ENCODE data around the gene ASXL2.
A peak's percentile ranks its signal among the peaks of the same experiment; 100 is the strongest.
"Not testable (repeated sequence)": the region's sequence is repeated elsewhere in the genome, so short reads cannot be mapped to it uniquely, and the experiment has no call there.

ASXL2 gene

GRCh38 chr2:25887624-25888242, 9.4 kb upstream of the ASXL2 start:
- no peak for DNase-seq

DNA sequence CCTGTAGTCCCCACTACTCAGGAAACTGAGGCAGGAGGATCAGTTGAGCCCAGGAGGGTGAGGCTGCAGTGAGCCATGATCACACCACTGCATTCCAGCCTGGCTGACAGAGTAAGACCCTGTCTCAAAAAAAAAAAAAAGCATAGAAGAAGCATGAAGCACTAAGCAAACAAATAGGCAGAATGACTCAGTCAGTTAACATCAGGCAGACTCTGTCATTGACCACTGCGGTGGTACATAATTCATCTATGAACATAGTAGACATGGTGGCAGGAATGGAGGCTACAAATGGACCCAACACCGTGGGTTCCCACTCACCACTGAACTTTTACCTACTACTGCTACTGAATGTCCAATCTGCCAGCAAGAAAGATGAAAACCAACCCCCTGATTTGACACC, 7.6 kb upstream of the ASXL2 start:
- DNase-seq: no peak

- no peak for DNase-seq
Measured at GRCh38 chr2:25881764-25882163, 3.5 kb upstream of the ASXL2 start.

DNA sequence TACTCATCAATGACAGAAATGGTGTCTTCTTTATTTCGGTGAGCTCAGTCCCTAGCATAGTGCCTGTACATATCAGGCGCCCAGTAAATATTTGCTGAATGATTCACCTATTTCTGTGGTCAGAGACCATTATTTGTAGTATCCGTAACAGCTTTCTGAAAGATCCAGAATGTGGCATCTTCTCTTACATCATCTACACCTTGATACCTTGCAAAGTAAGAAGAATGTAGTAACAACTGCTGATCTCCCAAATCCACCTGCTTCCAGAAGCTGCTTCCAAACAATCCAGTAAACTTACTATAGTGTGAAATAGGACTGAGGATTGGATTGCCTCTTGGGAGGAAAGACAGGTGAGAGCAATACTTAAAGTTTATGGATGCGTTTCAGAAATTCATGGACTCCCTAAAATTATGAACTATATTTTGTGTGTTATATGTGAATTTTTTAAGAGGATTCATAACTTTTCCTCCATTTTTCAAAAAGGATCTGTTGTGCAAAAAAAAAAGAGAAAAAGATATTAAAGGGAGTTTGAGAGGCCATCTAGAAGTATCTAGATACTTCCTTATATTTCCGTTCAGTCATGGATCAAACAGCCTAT, 945 bp upstream of the ASXL2 start:
- DNase-seq: no peak

- DNase-seq: peak; percentile 79
Measured at GRCh38 chr2:25877431-25878360, 591 bp downstream of the ASXL2 start.

DNA sequence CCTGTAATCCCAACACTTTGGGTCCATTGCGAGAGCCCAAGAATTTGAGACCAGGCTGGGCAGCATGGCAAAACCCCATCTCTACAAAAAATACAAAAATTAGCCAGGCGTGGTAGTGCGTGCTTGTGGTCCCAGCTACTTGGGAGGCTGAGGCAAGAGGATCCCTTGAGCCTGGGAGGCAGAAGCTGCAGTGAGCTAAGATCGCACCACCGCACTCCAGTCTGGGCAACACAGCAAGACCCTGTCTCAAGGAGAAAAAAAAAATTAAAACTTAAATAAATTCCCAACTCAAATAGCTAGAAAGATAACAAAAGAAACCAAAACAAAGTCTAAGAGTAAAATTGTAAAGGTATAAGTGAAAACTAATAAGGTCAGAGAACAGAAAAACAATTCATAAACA, 6.2 kb downstream of the ASXL2 start:
- no peak for DNase-seq

GRCh38 chr2:25867396-25868003, 10.8 kb downstream of the ASXL2 start:
- DNase-seq: no peak

- no peak for DNase-seq
Measured at GRCh38 chr2:25856377-25856776, 21.9 kb downstream of the ASXL2 start.

- DNase-seq: no peak
Measured at GRCh38 chr2:25855065-25855464, 23.2 kb downstream of the ASXL2 start.

- no peak for DNase-seq
Measured at GRCh38 chr2:25854613-25855012, 23.7 kb downstream of the ASXL2 start.

GRCh38 chr2:25853038-25853638, 25.1 kb downstream of the ASXL2 start:
- no peak for DNase-seq

DNA sequence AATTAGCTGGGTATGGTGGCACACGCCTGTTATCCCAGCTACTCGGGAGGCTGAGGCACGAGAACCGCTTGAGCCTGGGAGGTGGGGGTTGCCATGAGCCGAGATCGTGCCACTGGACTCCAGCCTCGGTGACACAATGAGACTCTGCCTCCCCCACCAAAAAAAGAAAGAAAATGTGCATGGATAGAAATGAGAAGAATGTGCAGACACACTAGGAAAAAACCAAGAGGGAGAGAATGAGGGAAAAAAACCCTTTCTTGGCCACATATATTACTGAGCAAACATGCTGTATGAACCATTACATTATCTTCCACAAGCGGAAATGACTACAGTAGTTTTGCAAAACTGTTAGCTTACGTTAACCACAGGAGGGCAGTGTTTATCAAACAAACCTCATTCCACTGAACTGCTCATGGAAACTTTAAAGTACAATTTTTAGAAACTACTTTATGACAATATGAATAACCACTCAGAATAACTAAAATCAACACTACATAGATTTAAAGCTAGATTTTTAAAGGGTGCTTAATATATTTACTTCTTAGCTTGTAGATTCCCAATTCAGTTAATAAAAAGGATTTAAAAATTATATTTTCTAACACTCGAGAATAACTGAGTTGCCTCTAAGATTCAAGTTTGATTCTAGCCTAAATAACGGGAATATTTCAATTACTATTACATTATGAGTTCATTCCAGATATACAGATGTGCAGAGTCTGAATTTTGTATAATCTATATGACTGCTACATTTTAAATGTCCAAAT, 26.4 kb downstream of the ASXL2 start:
- DNase-seq: peak; percentile 68

- DNase-seq: not testable (repeated sequence)
Measured at GRCh38 chr2:25850400-25850799, 27.9 kb downstream of the ASXL2 start.

DNA sequence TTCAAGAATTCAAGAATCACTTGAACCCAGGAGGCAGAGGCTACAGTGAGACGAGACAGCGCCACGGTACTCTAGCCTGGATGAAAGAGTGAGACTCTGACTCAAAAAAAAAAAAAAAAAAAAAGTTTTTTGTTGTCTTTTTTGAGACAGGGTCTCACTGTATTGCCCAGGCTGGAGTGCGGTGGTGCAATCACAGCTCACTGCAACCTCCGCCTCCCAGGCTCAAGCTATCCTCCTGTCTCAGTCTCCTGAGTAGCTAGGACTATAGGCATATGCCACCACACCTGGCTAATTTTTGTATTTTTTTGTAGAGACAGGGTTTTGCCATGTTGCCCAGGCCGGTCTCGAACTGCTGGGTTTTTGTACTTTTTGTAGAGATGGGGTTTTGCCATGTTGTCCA, 28.9 kb downstream of the ASXL2 start:
- not testable (repeated sequence) for DNase-seq

DNA sequence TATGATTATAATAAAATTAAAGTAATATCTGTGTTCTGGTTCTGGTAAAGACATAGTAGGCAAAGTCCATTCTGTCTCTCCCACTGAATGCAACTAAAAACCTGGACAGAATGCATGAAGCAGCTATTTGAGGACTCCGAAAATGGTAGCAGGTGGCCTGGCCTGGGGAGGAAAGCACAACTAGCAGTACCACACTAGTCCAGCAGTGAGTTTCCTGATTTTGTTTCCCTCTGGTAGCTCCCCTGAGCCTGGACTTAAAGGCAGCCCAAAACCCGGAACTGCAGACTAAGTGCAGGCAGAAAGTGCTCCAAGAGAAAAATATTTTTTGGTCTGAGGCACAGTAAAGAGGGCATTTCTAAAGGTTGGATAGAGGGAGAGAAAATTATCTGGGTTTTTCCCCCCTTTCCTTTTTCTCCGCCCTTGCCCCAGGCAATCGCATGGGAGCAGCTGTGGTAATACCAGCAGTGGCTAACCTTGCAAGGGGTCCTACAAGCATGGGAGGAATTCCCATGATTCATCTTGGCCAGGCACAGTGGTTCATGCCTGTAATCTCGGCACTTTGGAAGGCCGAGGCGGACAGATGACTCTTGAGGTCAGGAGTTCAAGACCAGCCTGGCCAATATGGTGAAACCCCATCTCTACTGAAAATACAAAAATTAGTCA, 32.3 kb downstream of the ASXL2 start:
- DNase-seq: no peak

DNA sequence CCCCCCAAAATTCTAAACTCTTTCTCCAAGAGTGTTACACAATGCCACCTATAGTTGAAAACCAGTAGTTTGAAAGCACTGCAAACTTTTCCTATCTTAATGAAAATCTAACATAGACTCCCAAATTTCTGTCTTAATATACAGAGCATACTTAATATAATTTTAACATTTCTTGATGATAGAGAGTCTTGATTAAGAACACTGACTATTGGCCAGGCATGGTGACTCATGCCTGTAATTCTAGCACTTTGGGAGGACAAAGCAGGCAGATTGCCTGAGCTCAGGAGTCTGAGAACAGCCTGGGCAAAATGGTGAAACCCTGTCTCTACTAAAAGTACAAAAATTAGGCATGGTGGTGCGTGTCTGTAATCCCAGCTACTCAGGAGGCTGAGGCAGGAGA, 34.2 kb downstream of the ASXL2 start:
- no peak for DNase-seq

DNA sequence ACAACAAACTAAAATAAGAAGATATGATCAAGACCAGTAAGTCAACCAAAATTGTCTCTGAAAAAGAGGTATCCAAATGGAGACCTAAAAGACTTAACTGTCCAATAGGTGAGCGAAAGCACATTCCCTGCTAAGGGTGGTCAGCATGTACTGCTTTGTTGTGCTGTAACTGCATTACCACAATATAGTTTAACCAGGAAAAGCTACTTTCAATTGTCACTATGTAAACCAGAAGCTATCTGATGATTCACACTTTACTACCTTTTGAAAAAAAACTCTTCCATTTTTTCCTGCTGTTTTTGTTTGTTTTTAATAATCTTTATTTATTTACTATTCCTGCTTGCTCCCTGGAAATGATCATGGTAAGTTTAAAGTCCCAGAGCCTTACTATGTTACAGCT, 36.1 kb downstream of the ASXL2 start:
- DNase-seq: no peak

- DNase-seq: no peak
Measured at GRCh38 chr2:25838152-25838756, 40.0 kb downstream of the ASXL2 start.

- DNase-seq: no peak
Measured at GRCh38 chr2:25835906-25836305, 42.4 kb downstream of the ASXL2 start.

GRCh38 chr2:25833566-25833965, 44.7 kb downstream of the ASXL2 start:
- no peak for DNase-seq

DNA sequence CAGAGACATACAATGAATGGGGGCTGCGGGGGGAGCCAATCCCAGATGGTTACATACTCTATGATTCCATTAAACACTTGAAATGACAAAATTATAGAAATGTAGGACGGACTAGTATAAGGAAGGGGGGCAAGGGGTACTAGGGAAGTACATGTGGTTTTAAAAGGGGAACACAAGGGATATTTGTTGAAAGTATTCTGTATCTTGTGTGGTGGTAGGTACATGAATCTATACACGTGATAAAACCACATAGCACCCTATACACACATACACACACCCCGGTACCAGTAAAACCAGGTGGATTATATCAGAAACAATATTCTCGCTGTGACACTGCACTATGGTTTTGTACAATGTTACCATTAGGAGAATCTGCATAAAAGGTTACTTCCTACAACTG, 45.4 kb downstream of the ASXL2 start:
- DNase-seq: no peak
